ENCODE results near the gene AHCY. TPM values are rescaled to one million over a fixed set of nuclear protein-coding genes. Genes with fewer than 3 reads are reported as not detected.
A peak's percentile ranks its signal among the peaks of the same experiment; 100 is the strongest.
"Not testable (repeated sequence)": the region's sequence is repeated elsewhere in the genome, so short reads cannot be mapped to it uniquely, and the experiment has no call there.

The AHCY gene
- total RNA-seq, 1 donor from 2014 or later, result 95.6 TPM

GRCh38 chr20:34296468-34296867 lies 6.7 kb downstream of the AHCY start:
- DNase-seq, result no peak

- no peak for DNase-seq
Measured at GRCh38 chr20:34295284-34295683, 7.9 kb downstream of the AHCY start.

- DNase-seq, result no peak
Measured at GRCh38 chr20:34294563-34294962, 8.6 kb downstream of the AHCY start.

- DNase-seq, result peak; percentile 49
Measured at GRCh38 chr20:34293589-34293988, 9.6 kb downstream of the AHCY start.

GRCh38 chr20:34293119-34293518 lies 10.0 kb downstream of the AHCY start:
- no peak for DNase-seq

GRCh38 chr20:34292496-34292895 lies 10.7 kb downstream of the AHCY start:
- DNase-seq, result no peak

GRCh38 chr20:34290471-34290870 lies 12.7 kb downstream of the AHCY start:
- no peak for DNase-seq

GRCh38 chr20:34287500-34287899 lies 15.7 kb downstream of the AHCY start:
- DNase-seq, result not testable (repeated sequence)

- DNase-seq, result no peak
Measured at GRCh38 chr20:34285450-34285849, 17.7 kb downstream of the AHCY start.

GRCh38 chr20:34283844-34284243 lies 19.3 kb downstream of the AHCY start:
- DNase-seq, result no peak

GRCh38 chr20:34282041-34282440 lies 21.1 kb downstream of the AHCY start:
- no peak for DNase-seq

GRCh38 chr20:34281177-34281576 lies 22.0 kb downstream of the AHCY start:
- no peak for DNase-seq

GRCh38 chr20:34274694-34275093 lies 28.5 kb downstream of the AHCY start:
- DNase-seq, result no peak

- DNase-seq, result peak; percentile 10
Measured at GRCh38 chr20:34271956-34272355, 31.2 kb downstream of the AHCY start.

GRCh38 chr20:34269996-34270627 lies 33.0 kb downstream of the AHCY start:
- DNase-seq, result peak; percentile 29

GRCh38 chr20:34268851-34269636 lies 34.1 kb downstream of the AHCY start:
- peak; percentile 52 for DNase-seq

- no peak for DNase-seq
Measured at GRCh38 chr20:34268145-34268544, 35.0 kb downstream of the AHCY start.

GRCh38 chr20:34264141-34264540 lies 39.0 kb downstream of the AHCY start:
- DNase-seq, result no peak

GRCh38 chr20:34263468-34263867 lies 39.7 kb downstream of the AHCY start:
- not testable (repeated sequence) for DNase-seq

GRCh38 chr20:34262488-34263288 lies 40.5 kb downstream of the AHCY start:
- DNase-seq, result peak; percentile 33

GRCh38 chr20:34260208-34260942 lies 42.8 kb downstream of the AHCY start:
- no peak for DNase-seq

GRCh38 chr20:34256629-34257124 lies 46.5 kb downstream of the AHCY start:
- no peak for DNase-seq

- no peak for DNase-seq
Measured at GRCh38 chr20:34254979-34255378, 48.2 kb downstream of the AHCY start.
